Nephron (organoid): ENCODE data around the gene GLIPR1L1.

ENCODE experiments used
- H3K27ac Mint-ChIP-seq, 3 experiments: 2 replicates each; pipeline ENCODE4 v1.8.0; 2020; ENCODE audit warnings: mixed read lengths in 3 of 3, mild to moderate bottlenecking in 2 of 3, moderate library complexity in 1 of 3
- H3K27me3 Mint-ChIP-seq: 2 replicates; pipeline ENCODE4 v1.8.0; 2021; ENCODE audit warnings: low read depth, mild to moderate bottlenecking, moderate library complexity, mixed read lengths
- H3K36me3 Mint-ChIP-seq: 2 replicates; pipeline ENCODE4 v1.8.0; 2020; ENCODE audit warnings: low read depth, mixed read lengths
- H3K4me1 Mint-ChIP-seq: 2 replicates; pipeline ENCODE4 v1.8.0; 2020; ENCODE audit warnings: mixed read lengths
- H3K4me3 Mint-ChIP-seq, 3 experiments: 2 replicates each; pipeline ENCODE4 v1.8.0; 2020; ENCODE audit warnings: mild to moderate bottlenecking in 3 of 3, mixed read lengths in 3 of 3, moderate library complexity in 2 of 3
- H3K9me3 Mint-ChIP-seq: 2 replicates; pipeline ENCODE4 v1.8.0; 2020; ENCODE audit warnings: mixed read lengths
- CTCF ChIP-seq, 3 experiments: fragments of 200-600 bp; sonication (generic); IDR thresholded peaks; one replicate each; pipeline ENCODE4 v1.5.0; 2021; ENCODE audit warnings: antibody characterized with exemption in 3 of 3; ENCODE audit not compliant: unreplicated experiment in 3 of 3

The GLIPR1L1 gene

DNA sequence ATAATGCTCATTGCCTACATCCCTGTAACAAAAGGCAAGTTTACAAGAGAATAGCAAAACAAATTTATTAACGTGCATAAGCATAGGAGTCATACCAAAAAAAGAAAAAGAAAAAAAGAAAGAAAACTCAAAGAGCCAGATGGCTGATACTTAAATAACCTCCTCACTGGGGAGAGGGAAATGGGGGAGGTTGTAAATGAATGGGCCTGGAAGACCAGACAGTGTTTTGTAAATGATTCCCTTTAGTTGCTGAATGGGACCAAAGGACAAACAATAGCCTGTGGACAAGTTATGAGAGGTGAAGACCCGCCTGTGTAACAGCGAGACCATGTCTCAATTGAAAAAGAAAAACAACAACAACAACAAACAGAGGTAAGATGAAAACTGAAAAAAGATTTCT lies 39.7 kb upstream of the GLIPR1L1 start:
- Mint-ChIP-seq H3K27ac (no peak overlapping the region), H3K36me3 (no peaks in the 10 kb centered on the region), H3K4me1 (peaks cover 3% of the 10 kb centered on the region)

GRCh38 chr12:75302225-75302624 lies 32.2 kb upstream of the GLIPR1L1 start:
- H3K36me3 Mint-ChIP-seq: peaks cover 8% of the 10 kb centered on the region
- no peak overlapping the region for H3K4me3 Mint-ChIP-seq
- no peaks in the 10 kb centered on the region for H3K4me1 Mint-ChIP-seq
- TF ChIP-seq CTCF (IDR thresholded peaks at IDR 0.05; ENCODE audit: unreplicated experiment in 3 of 3): no peak
- H3K27me3 Mint-ChIP-seq: no peaks in the 10 kb centered on the region
- H3K9me3 Mint-ChIP-seq: peaks cover 6% of the 10 kb centered on the region
- no peak overlapping the region for H3K27ac Mint-ChIP-seq

More for the DNA sequence above, 39.7 kb upstream of the GLIPR1L1 start:
- Mint-ChIP-seq H3K9me3 (no peaks in the 10 kb centered on the region), H3K4me3 (no peak overlapping the region), H3K27me3 (no peaks in the 10 kb centered on the region)
- no peak for TF ChIP-seq CTCF (IDR thresholded peaks at IDR 0.05; ENCODE audit: unreplicated experiment in 3 of 3)

DNA sequence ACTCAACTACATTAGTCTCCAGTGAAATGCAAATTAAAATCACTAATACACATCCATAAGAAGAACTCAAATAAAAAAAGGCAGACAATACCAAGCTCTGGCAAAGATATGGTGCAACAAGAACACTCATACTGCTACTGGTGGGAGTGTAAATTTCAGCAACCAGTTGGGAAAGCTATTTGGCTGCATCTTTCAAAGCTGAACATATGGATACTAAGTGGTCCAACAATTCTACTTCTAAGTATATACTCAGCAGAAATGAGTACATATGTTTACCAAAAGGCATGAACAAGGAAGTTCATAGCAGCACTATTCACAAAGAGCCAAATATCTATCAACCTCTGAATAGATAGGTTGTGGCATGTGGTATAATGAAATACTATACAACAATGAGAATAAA lies 31.7 kb upstream of the GLIPR1L1 start:
- H3K9me3 Mint-ChIP-seq: peaks cover 6% of the 10 kb centered on the region
- no peak overlapping the region for H3K27ac Mint-ChIP-seq
- peaks cover 8% of the 10 kb centered on the region for H3K36me3 Mint-ChIP-seq
- TF ChIP-seq CTCF (IDR thresholded peaks at IDR 0.05; ENCODE audit: unreplicated experiment in 3 of 3): no peak
- no peaks in the 10 kb centered on the region for H3K27me3 Mint-ChIP-seq
- no peak overlapping the region for H3K4me3 Mint-ChIP-seq
- no peaks in the 10 kb centered on the region for H3K4me1 Mint-ChIP-seq

- peaks cover 8% of the 10 kb centered on the region for H3K36me3 Mint-ChIP-seq
- no peaks in the 10 kb centered on the region for H3K4me1 Mint-ChIP-seq
- no peaks in the 10 kb centered on the region for H3K27me3 Mint-ChIP-seq
- H3K27ac Mint-ChIP-seq: no peak overlapping the region
- H3K4me3 Mint-ChIP-seq: no peak overlapping the region
- peaks cover 6% of the 10 kb centered on the region for H3K9me3 Mint-ChIP-seq
- no peak for TF ChIP-seq CTCF (IDR thresholded peaks at IDR 0.05; ENCODE audit: unreplicated experiment in 3 of 3)
Observed at GRCh38 chr12:75305412-75306332, 28.8 kb upstream of the GLIPR1L1 start.

- Mint-ChIP-seq H3K36me3 (peaks cover 8% of the 10 kb centered on the region), H3K27ac (no peak overlapping the region), H3K4me3 (no peak overlapping the region), H3K4me1 (no peaks in the 10 kb centered on the region), H3K9me3 (peaks cover 4% of the 10 kb centered on the region), H3K27me3 (no peaks in the 10 kb centered on the region)
- no peak for TF ChIP-seq CTCF (IDR thresholded peaks at IDR 0.05; ENCODE audit: unreplicated experiment in 3 of 3)
Observed at GRCh38 chr12:75308279-75308678, 26.2 kb upstream of the GLIPR1L1 start.

- Mint-ChIP-seq H3K36me3 (no peaks in the 10 kb centered on the region), H3K4me3 (no peak overlapping the region), H3K9me3 (no peaks in the 10 kb centered on the region), H3K27ac (no peak overlapping the region), H3K4me1 (no peaks in the 10 kb centered on the region), H3K27me3 (no peaks in the 10 kb centered on the region)
- no peak for TF ChIP-seq CTCF (IDR thresholded peaks at IDR 0.05; ENCODE audit: unreplicated experiment in 3 of 3)
Observed at GRCh38 chr12:75311369-75311768, 23.1 kb upstream of the GLIPR1L1 start.
